NT2/D1 (cell line): Measurements from ENCODE around the gene MARK3.

ENCODE experiments used
- SUZ12 ChIP-seq: IDR thresholded peaks from 2 replicates; pipeline ENCODE4 v1.6.1; 2011; ENCODE audit not compliant: insufficient read length, insufficient read depth; ENCODE audit errors: extremely low read depth
- YY1 ChIP-seq: IDR thresholded peaks from 2 replicates; pipeline ENCODE4 v1.6.1; 2011; ENCODE audit not compliant: insufficient read length, insufficient read depth
- ZNF274 ChIP-seq: IDR thresholded peaks from 2 replicates; pipeline ENCODE4 v1.6.1; 2011; ENCODE audit warnings: mild to moderate bottlenecking, low read depth, low read length

- no peak for TF ChIP-seq ZNF274
- no peak for TF ChIP-seq YY1
- no peak for TF ChIP-seq SUZ12
Measured at GRCh38 chr14:103434868-103435442, 49.7 kb downstream of the MARK3 start.
